ENCODE measurements around the gene LURAP1L.

GRCh38 chr9:12790883-12791282 is 16.1 kb downstream of the LURAP1L start:
- no peak for TF ChIP-seq SP1 (CRISPR knock-in tag; conservative IDR thresholded peaks at IDR 0.05)
- TF ChIP-seq, protein P1, sequence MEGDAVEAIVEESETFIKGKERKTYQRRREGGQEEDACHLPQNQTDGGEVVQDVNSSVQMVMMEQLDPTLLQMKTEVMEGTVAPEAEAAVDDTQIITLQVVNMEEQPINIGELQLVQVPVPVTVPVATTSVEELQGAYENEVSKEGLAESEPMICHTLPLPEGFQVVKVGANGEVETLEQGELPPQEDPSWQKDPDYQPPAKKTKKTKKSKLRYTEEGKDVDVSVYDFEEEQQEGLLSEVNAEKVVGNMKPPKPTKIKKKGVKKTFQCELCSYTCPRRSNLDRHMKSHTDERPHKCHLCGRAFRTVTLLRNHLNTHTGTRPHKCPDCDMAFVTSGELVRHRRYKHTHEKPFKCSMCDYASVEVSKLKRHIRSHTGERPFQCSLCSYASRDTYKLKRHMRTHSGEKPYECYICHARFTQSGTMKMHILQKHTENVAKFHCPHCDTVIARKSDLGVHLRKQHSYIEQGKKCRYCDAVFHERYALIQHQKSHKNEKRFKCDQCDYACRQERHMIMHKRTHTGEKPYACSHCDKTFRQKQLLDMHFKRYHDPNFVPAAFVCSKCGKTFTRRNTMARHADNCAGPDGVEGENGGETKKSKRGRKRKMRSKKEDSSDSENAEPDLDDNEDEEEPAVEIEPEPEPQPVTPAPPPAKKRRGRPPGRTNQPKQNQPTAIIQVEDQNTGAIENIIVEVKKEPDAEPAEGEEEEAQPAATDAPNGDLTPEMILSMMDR (IDR thresholded peaks at IDR 0.05): no peak
- TF ChIP-seq PRRX2 (CRISPR knock-in tag; IDR thresholded peaks at IDR 0.05): no peak
- TF ChIP-seq USF2 (CRISPR knock-in tag; IDR thresholded peaks at IDR 0.05): no peak
- TF ChIP-seq TEAD4 (CRISPR knock-in tag; IDR thresholded peaks at IDR 0.05): no peak
- TF ChIP-seq TCF7 (CRISPR knock-in tag; IDR thresholded peaks at IDR 0.05; ENCODE audit: low read depth): no peak
- TF ChIP-seq CREB1 (CRISPR knock-in tag; IDR thresholded peaks at IDR 0.05): no peak
- TF ChIP-seq, protein P2, sequence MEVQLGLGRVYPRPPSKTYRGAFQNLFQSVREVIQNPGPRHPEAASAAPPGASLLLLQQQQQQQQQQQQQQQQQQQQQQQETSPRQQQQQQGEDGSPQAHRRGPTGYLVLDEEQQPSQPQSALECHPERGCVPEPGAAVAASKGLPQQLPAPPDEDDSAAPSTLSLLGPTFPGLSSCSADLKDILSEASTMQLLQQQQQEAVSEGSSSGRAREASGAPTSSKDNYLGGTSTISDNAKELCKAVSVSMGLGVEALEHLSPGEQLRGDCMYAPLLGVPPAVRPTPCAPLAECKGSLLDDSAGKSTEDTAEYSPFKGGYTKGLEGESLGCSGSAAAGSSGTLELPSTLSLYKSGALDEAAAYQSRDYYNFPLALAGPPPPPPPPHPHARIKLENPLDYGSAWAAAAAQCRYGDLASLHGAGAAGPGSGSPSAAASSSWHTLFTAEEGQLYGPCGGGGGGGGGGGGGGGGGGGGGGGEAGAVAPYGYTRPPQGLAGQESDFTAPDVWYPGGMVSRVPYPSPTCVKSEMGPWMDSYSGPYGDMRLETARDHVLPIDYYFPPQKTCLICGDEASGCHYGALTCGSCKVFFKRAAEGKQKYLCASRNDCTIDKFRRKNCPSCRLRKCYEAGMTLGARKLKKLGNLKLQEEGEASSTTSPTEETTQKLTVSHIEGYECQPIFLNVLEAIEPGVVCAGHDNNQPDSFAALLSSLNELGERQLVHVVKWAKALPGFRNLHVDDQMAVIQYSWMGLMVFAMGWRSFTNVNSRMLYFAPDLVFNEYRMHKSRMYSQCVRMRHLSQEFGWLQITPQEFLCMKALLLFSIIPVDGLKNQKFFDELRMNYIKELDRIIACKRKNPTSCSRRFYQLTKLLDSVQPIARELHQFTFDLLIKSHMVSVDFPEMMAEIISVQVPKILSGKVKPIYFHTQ (CRISPR knock-in tag; IDR thresholded peaks at IDR 0.05): no peak
- no peak for TF ChIP-seq FOXP4 (CRISPR knock-in tag; IDR thresholded peaks at IDR 0.05)

All from WTC11 (cell line).